Panc1 (cell line): ENCODE results near the gene ANO6. TPM values are rescaled to one million over a fixed set of nuclear protein-coding genes. Genes with fewer than 3 reads are reported as not detected.

Experiments
- ATAC-seq: fragments of 200-7000 bp; cut with Tn5 transposase; 2 replicates; pipeline ENCODE4 v1.9.1; 2020; ENCODE audit warnings: mild to moderate bottlenecking, moderate library complexity
- BruUV-seq: library from RNA; stranded (reverse); fragments of 400-500 nt; replicated peaks from 2 replicates; lab custom pipeline; 2021; lab: Mats Ljungman, UMichigan
- CTCF ChIA-PET: fragments of 300-600 bp; sonication (Branson Sonifier 250); formaldehyde crosslinking; loops from one replicate; lab custom pipeline; 2022; ENCODE audit warnings: antibody characterized with exemption; lab: Charles Lee
- POLR2A ChIA-PET: fragments of 300-600 bp; sonication (Branson Sonifier 250); formaldehyde crosslinking; loops from one replicate; lab custom pipeline; 2022; ENCODE audit warnings: antibody characterized with exemption; lab: Charles Lee
- DNase-seq: peaks from one replicate; pipeline ENCODE4 v3.0.0-alpha.2; 2010; ENCODE audit warnings: low read depth, low spot score
- H3K27ac ChIP-seq: 2 replicates; pipeline ENCODE4 v1.5.1; 2011; ENCODE audit warnings: mild to moderate bottlenecking, low read length, inconsistent platforms
- H3K27me3 ChIP-seq: fragments of 200-500 bp; sonication (Bioruptor generic); 2 replicates; pipeline ENCODE4 v1.6.0; 2014; ENCODE audit warnings: low read length, inconsistent platforms; ENCODE audit not compliant: control insufficient read depth, insufficient read depth
- H3K36me3 ChIP-seq: fragments of 200-500 bp; sonication (Bioruptor generic); 2 replicates; pipeline ENCODE4 v1.5.1; 2014; ENCODE audit warnings: inconsistent platforms, mild to moderate bottlenecking, low read length, moderate library complexity; ENCODE audit not compliant: control insufficient read depth, insufficient read depth
- H3K4me1 ChIP-seq: 2 replicates; pipeline ENCODE4 v1.5.1; 2011; ENCODE audit warnings: inconsistent platforms, mild to moderate bottlenecking, low read length, moderate library complexity; ENCODE audit not compliant: control insufficient read depth, insufficient read depth
- H3K4me3 ChIP-seq, 2 experiments: 2 replicates each; pipeline ENCODE4 v1.5.1; 2011 to 2012; ENCODE audit warnings: low read depth in 2 of 2, low read length in 2 of 2, mild to moderate bottlenecking in 2 of 2, inconsistent platforms in 1 of 2, moderate library complexity in 1 of 2
- H3K9me3 ChIP-seq: fragments of 200-500 bp; sonication (Bioruptor generic); 2 replicates; pipeline ENCODE4 v1.5.1; 2014; ENCODE audit warnings: low read depth, mild to moderate bottlenecking, inconsistent platforms, low read length, moderate library complexity; ENCODE audit not compliant: control insufficient read depth, insufficient read depth
- CTCF ChIP-seq: fragments of 450-650 bp; IDR thresholded peaks from 2 replicates; pipeline ENCODE4 v1.5.1; 2017; ENCODE audit warnings: mild to moderate bottlenecking
- POLR2AphosphoS5 ChIP-seq: IDR thresholded peaks from 2 replicates; pipeline ENCODE4 v1.6.1; 2012; ENCODE audit warnings: mild to moderate bottlenecking, low read depth, low read length, moderate library complexity
- SIN3A ChIP-seq: IDR thresholded peaks from 2 replicates; pipeline ENCODE4 v1.6.1; 2012; ENCODE audit warnings: low read depth, mild to moderate bottlenecking, low read length, moderate library complexity, borderline replicate concordance; ENCODE audit not compliant: insufficient read depth
- TCF7L2 ChIP-seq: IDR thresholded peaks from 2 replicates; pipeline ENCODE4 v1.6.1; 2011; ENCODE audit warnings: mild to moderate bottlenecking, low read depth, low read length, inconsistent platforms
- in situ Hi-C: cut with HindIII; loops from 2 replicates; pipeline ENCODE4 v1.10.0; 2016; ENCODE audit warnings: low sequenced_read_pairs, low pct_unique_long_range_greater_than_20kb
- intact Hi-C: fragments of 100-400 bp; cut with micrococcal nuclease; formaldehyde crosslinking; loops from one replicate; pipeline ENCODE4 v1.10.0; 2022; ENCODE audit not compliant: unreplicated experiment
- total RNA-seq: library from RNA; stranded (reverse); gene quantifications from one replicate; pipeline ENCODE4 v1.2.1, GENCODE V29; 2021; ENCODE audit not compliant: unreplicated experiment
- TF ChIP-seq, protein P1 (sequence below), 2 experiments: IDR thresholded peaks; 2 replicates each; pipeline ENCODE4 v1.6.1; 2011 to 2012; ENCODE audit warnings: low read depth in 2 of 2, control low read depth in 1 of 2, low read length in 1 of 2, mild to moderate bottlenecking in 1 of 2, moderate library complexity in 1 of 2; ENCODE audit not compliant: insufficient read depth in 1 of 2

The ANO6 gene
- total RNA-seq, 1 experiment from 2014 or later = 120 TPM

DNA sequence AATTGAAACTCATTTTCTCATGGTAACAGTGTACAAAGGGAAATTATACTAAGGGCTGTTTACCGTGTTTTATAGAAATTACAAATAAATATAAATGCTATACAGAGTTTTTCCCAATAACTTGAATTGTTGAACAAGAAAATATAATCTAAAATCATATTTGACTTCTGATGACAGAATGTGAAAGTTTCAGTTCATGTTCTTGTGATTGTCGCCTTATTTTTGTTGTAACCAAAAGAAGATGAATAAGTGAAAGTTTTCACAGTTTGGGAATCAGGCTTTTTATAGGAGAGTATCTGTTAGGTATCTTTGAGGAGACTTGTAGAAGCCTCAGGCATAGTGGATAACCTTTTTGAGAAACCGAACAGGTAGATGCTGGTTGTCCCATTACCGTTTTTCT lies 28.1 kb downstream of the ANO6 start:
- H3K27me3 ChIP-seq = no peaks in the 10 kb centered on the region

DNA sequence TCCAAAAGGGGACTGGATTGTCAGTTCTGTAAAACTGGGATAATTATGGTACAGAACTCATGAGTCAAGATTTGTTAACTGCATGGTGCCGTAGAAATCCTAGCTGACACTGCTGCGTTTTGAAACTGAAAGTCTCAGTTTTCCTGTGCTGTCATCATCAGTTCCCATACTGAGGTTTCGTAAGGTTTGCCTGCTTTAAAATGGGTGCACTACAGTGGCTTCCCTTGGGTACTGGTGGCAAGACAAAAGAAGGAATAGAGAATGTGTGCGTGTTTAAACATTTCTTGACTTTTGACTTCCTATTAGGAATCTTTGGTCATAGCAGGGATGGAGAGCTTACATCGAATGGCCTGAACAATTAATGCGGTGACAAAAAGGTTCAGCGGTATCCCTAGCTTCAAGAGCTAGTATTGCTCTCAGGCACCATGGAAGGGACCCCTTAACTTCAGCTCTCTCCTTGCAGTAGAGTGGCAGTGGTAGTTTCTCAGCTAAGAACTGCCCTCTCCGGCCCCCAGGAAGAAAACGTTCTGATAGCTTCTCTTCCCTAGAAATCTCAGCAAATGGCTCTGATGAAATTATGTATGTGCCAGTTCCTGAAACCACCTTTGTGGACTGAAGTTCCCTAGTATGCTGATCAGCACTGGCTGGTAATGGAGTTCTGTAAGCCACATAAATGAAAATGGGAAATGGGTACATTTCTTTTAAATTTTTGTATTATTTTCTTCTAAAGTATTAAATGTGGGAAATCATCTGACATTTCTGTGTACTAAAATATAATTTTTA lies 28.9 kb downstream of the ANO6 start:
- no TSS peak for BruUV-seq
- peak overlapping the region; percentile 28 to 51 for H3K4me3 ChIP-seq
- H3K27ac ChIP-seq = peak overlapping the region; percentile 93
- in situ Hi-C loops = no loop called here
- no peaks in the 10 kb centered on the region for H3K27me3 ChIP-seq
- H3K9me3 ChIP-seq = no peaks in the 10 kb centered on the region
- H3K4me1 ChIP-seq = peaks cover 37% of the 10 kb centered on the region
- TF ChIP-seq POLR2AphosphoS5 (no peak), TCF7L2 (no peak), SIN3A (no peak), CTCF (no peak)
- TF ChIP-seq, protein P1, sequence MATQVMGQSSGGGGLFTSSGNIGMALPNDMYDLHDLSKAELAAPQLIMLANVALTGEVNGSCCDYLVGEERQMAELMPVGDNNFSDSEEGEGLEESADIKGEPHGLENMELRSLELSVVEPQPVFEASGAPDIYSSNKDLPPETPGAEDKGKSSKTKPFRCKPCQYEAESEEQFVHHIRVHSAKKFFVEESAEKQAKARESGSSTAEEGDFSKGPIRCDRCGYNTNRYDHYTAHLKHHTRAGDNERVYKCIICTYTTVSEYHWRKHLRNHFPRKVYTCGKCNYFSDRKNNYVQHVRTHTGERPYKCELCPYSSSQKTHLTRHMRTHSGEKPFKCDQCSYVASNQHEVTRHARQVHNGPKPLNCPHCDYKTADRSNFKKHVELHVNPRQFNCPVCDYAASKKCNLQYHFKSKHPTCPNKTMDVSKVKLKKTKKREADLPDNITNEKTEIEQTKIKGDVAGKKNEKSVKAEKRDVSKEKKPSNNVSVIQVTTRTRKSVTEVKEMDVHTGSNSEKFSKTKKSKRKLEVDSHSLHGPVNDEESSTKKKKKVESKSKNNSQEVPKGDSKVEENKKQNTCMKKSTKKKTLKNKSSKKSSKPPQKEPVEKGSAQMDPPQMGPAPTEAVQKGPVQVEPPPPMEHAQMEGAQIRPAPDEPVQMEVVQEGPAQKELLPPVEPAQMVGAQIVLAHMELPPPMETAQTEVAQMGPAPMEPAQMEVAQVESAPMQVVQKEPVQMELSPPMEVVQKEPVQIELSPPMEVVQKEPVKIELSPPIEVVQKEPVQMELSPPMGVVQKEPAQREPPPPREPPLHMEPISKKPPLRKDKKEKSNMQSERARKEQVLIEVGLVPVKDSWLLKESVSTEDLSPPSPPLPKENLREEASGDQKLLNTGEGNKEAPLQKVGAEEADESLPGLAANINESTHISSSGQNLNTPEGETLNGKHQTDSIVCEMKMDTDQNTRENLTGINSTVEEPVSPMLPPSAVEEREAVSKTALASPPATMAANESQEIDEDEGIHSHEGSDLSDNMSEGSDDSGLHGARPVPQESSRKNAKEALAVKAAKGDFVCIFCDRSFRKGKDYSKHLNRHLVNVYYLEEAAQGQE (IDR thresholded peaks at IDR 0.05; ENCODE audit: insufficient read depth in 1 of 2, low read depth in 2 of 2, low read length in 1 of 2) = no peak
- ChIA-PET CTCF (interaction anchor here (0.7 kb wide), 2 partner anchors 16 to 19 kb away, joined by 5 to 7 read pairs; no protein-coding TSS in a partner anchor), POLR2A (interaction anchor here (1.2 kb wide), 1 partner anchor 27 kb away, joined by 3 read pairs; no protein-coding TSS in a partner anchor)
- ATAC-seq (peak; percentile 86), DNase-seq (no peak)
- intact Hi-C loops = no loop called here
- no peaks in the 10 kb centered on the region for H3K36me3 ChIP-seq

More for the DNA sequence above, 28.1 kb downstream of the ANO6 start:
- no TSS peak for BruUV-seq
- 0 out of 2 replicates have a peak, but pooled peaks have one; percentile 39 for ATAC-seq
- POLR2A ChIA-PET = no interaction called here
- CTCF ChIA-PET = interaction anchor here (0.5 kb wide), 1 partner anchor 8 kb away, joined by 3 read pairs; no protein-coding TSS in a partner anchor
- intact Hi-C loops = no loop called here
- no peak overlapping the region; a peak in 1 of 4 replicates for H3K4me3 ChIP-seq
- H3K27ac ChIP-seq = peak overlapping the region; percentile 93
- H3K9me3 ChIP-seq = no peaks in the 10 kb centered on the region
- in situ Hi-C loops = no loop called here
- no peak for DNase-seq
- TF ChIP-seq SIN3A = no peak
- TF ChIP-seq, protein P1 (IDR thresholded peaks at IDR 0.05; ENCODE audit: insufficient read depth in 1 of 2, low read depth in 2 of 2, low read length in 1 of 2) = no peak
- no peaks in the 10 kb centered on the region for H3K36me3 ChIP-seq
- peaks cover 31% of the 10 kb centered on the region for H3K4me1 ChIP-seq
